ENCODE data around the gene EPN3.
A peak's percentile ranks its signal among the peaks of the same experiment; 100 is the strongest.

DNA sequence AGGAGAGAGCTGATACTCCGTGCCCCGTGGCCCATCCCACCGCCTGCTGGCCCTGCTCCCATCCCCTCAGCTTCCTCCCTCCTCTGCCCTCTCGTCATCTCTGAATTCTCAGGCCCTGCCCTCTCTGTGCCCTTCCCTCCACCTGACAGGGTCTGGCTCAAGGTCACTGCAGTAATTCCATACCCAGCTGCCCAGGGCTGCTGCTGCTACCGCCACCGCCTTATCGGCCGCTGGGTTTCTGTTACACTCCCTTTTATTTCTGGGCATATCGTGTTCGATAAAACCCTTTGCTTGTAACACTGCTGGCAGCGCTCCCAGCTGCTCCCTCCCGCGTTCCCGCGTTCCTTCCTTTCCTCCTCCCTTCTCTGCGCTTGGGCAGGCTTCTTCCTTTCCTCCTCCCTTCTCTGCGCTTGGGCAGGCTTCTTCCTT is 1.2 kb downstream of the EPN3 start:
- peak; percentile 77 for TF ChIP-seq GATA2 (IDR thresholded peaks at IDR 0.05; ENCODE audit: low read depth, low read length)
- TF ChIP-seq GATA3 (IDR thresholded peaks at IDR 0.05; ENCODE audit: low read depth, low read length), result no peak

Data from SH-SY5Y (cell line).